GM19467 (cell line): ENCODE measurements around the gene SLC16A12.
"Not testable (repeated sequence)": the region's sequence is repeated elsewhere in the genome, so short reads cannot be mapped to it uniquely, and the experiment has no call there.

Source experiments
- ATAC-seq: cut with Tn5 transposase; IDR thresholded peaks from one replicate; pipeline ENCODE4 v1.9.1; 2021; ENCODE audit warnings: mild to moderate bottlenecking, moderate library complexity; ENCODE audit not compliant: unreplicated experiment

Gene SLC16A12

GRCh38 chr10:89393898-89394297 is 141.5 kb downstream of the SLC16A12 start:
- no peak for ATAC-seq

GRCh38 chr10:89392974-89393373 is 142.4 kb downstream of the SLC16A12 start:
- ATAC-seq: no peak

- peak; percentile 68 for ATAC-seq
These were observed 143.3 kb downstream of the SLC16A12 start, which contains the start of gene IFIT1 for GRCh38 chr10:89391907-89392756. Gene IFIT1 (plus strand): TSS chr10:89392623. CDS start chr10:89392713, 90 bp downstream.

GRCh38 chr10:89391226-89391576 is 144.2 kb downstream of the SLC16A12 start:
- not testable (repeated sequence) for ATAC-seq

- no peak for ATAC-seq
These were observed 144.7 kb downstream of the SLC16A12 start for GRCh38 chr10:89390476-89391225.

- no peak for ATAC-seq
These were observed 146.1 kb downstream of the SLC16A12 start for GRCh38 chr10:89389254-89389653.

GRCh38 chr10:89388806-89389205 is 146.6 kb downstream of the SLC16A12 start:
- ATAC-seq: no peak

- no peak for ATAC-seq
These were observed 150.7 kb downstream of the SLC16A12 start for GRCh38 chr10:89384474-89385340.

- no peak for ATAC-seq
These were observed 152.6 kb downstream of the SLC16A12 start for GRCh38 chr10:89382757-89383156.
